Measurements from ENCODE around the gene TRIM5.
"Not testable (repeated sequence)": the region's sequence is repeated elsewhere in the genome, so short reads cannot be mapped to it uniquely, and the experiment has no call there.

The TRIM5 gene

GRCh38 chr11:5698281-5698680 lies 13.4 kb upstream of the TRIM5 start:
- Histone ChIP-seq H2AFZ (ENCODE audit: low read depth, low read length) (no peak overlapping the region), H3K4me3 (ENCODE audit: low read length) (no peak overlapping the region), H3K4me1 (ENCODE audit: insufficient read depth, low read length) (no peaks in the 10 kb centered on the region), H3K36me3 (ENCODE audit: insufficient read depth, low read length) (peaks cover 2% of the 10 kb centered on the region), H3K9me3 (ENCODE audit: low read length) (no peaks in the 10 kb centered on the region), H3K27me3 (ENCODE audit: insufficient read depth, low read length) (no peaks in the 10 kb centered on the region)

- H3K4me1 ChIP-seq (ENCODE audit: insufficient read depth, low read length): no peaks in the 10 kb centered on the region
- no peaks in the 10 kb centered on the region for H3K27me3 ChIP-seq (ENCODE audit: insufficient read depth, low read length)
- peaks cover 2% of the 10 kb centered on the region for H3K36me3 ChIP-seq (ENCODE audit: insufficient read depth, low read length)
- H2AFZ ChIP-seq (ENCODE audit: low read depth, low read length): no peak overlapping the region
- no peaks in the 10 kb centered on the region for H3K9me3 ChIP-seq (ENCODE audit: low read length)
- H3K4me3 ChIP-seq (ENCODE audit: low read length): no peak overlapping the region
Observed at GRCh38 chr11:5696210-5696609, 11.3 kb upstream of the TRIM5 start.

- Histone ChIP-seq H3K4me3 (ENCODE audit: low read length) (no peak overlapping the region), H2AFZ (ENCODE audit: low read depth, low read length) (no peak overlapping the region), H3K27me3 (ENCODE audit: insufficient read depth, low read length) (no peaks in the 10 kb centered on the region), H3K9me3 (ENCODE audit: low read length) (no peaks in the 10 kb centered on the region), H3K4me1 (ENCODE audit: insufficient read depth, low read length) (peaks cover 4% of the 10 kb centered on the region), H3K36me3 (ENCODE audit: insufficient read depth, low read length) (peaks cover 2% of the 10 kb centered on the region)
Observed at GRCh38 chr11:5695580-5695979, 10.7 kb upstream of the TRIM5 start.

- H3K36me3 ChIP-seq (ENCODE audit: insufficient read depth, low read length): peaks cover 2% of the 10 kb centered on the region
- no peak overlapping the region for H2AFZ ChIP-seq (ENCODE audit: low read depth, low read length)
- no peaks in the 10 kb centered on the region for H3K9me3 ChIP-seq (ENCODE audit: low read length)
- H3K27me3 ChIP-seq (ENCODE audit: insufficient read depth, low read length): no peaks in the 10 kb centered on the region
- peaks cover 12% of the 10 kb centered on the region for H3K4me1 ChIP-seq (ENCODE audit: insufficient read depth, low read length)
- H3K4me3 ChIP-seq (ENCODE audit: low read length): no peak overlapping the region
Observed at GRCh38 chr11:5694642-5695041, 9.8 kb upstream of the TRIM5 start.

GRCh38 chr11:5691964-5692361 lies 7.1 kb upstream of the TRIM5 start:
- no peak overlapping the region for H3K4me3 ChIP-seq (ENCODE audit: low read length)
- H3K9me3 ChIP-seq (ENCODE audit: low read length): no peaks in the 10 kb centered on the region

GRCh38 chr11:5691238-5691963 lies 6.5 kb upstream of the TRIM5 start:
- not testable (repeated sequence) for H3K4me3 ChIP-seq (ENCODE audit: low read length)

More at GRCh38 chr11:5691964-5692361, 7.1 kb upstream of the TRIM5 start:
- Histone ChIP-seq H3K27me3 (ENCODE audit: insufficient read depth, low read length) (no peaks in the 10 kb centered on the region), H3K36me3 (ENCODE audit: insufficient read depth, low read length) (no peaks in the 10 kb centered on the region), H2AFZ (ENCODE audit: low read depth, low read length) (no peak overlapping the region), H3K4me1 (ENCODE audit: insufficient read depth, low read length) (peaks cover 14% of the 10 kb centered on the region)

GRCh38 chr11:5690736-5691135 lies 5.9 kb upstream of the TRIM5 start:
- Histone ChIP-seq H3K36me3 (ENCODE audit: insufficient read depth, low read length) (no peaks in the 10 kb centered on the region), H3K27me3 (ENCODE audit: insufficient read depth, low read length) (no peaks in the 10 kb centered on the region), H2AFZ (ENCODE audit: low read depth, low read length) (no peak overlapping the region), H3K4me1 (ENCODE audit: insufficient read depth, low read length) (peaks cover 14% of the 10 kb centered on the region), H3K4me3 (ENCODE audit: low read length) (peak overlapping the region; percentile 39), H3K9me3 (ENCODE audit: low read length) (no peaks in the 10 kb centered on the region)

More at GRCh38 chr11:5691238-5691963, 6.5 kb upstream of the TRIM5 start:
- H3K27me3 ChIP-seq (ENCODE audit: insufficient read depth, low read length); H3K36me3 ChIP-seq (ENCODE audit: insufficient read depth, low read length); H2AFZ ChIP-seq (ENCODE audit: low read depth, low read length); H3K9me3 ChIP-seq (ENCODE audit: low read length): not testable (repeated sequence)
- H3K4me1 ChIP-seq (ENCODE audit: insufficient read depth, low read length): peaks cover 14% of the 10 kb centered on the region

GRCh38 chr11:5690216-5690615 lies 5.3 kb upstream of the TRIM5 start:
- H3K27me3 ChIP-seq (ENCODE audit: insufficient read depth, low read length): no peaks in the 10 kb centered on the region
- peak overlapping the region; percentile 39 for H3K4me3 ChIP-seq (ENCODE audit: low read length)
- H3K4me1 ChIP-seq (ENCODE audit: insufficient read depth, low read length): peaks cover 14% of the 10 kb centered on the region
- peak overlapping the region; percentile 92 for H2AFZ ChIP-seq (ENCODE audit: low read depth, low read length)
- H3K9me3 ChIP-seq (ENCODE audit: low read length): no peaks in the 10 kb centered on the region
- no peaks in the 10 kb centered on the region for H3K36me3 ChIP-seq (ENCODE audit: insufficient read depth, low read length)

- peak within 1 kb of the TSS; percentile 92 for H2AFZ ChIP-seq (ENCODE audit: low read depth, low read length)
- no peaks in the 10 kb centered on the region for H3K36me3 ChIP-seq (ENCODE audit: insufficient read depth, low read length)
- peaks cover 14% of the 10 kb centered on the region for H3K4me1 ChIP-seq (ENCODE audit: insufficient read depth, low read length)
- peak within 1 kb of the TSS; percentile 39 for H3K4me3 ChIP-seq (ENCODE audit: low read length)
- no peaks in the 10 kb centered on the region for H3K27me3 ChIP-seq (ENCODE audit: insufficient read depth, low read length)
- no peaks in the 10 kb centered on the region for H3K9me3 ChIP-seq (ENCODE audit: low read length)
Observed at GRCh38 chr11:5689551-5689983, 4.7 kb upstream of the TRIM5 start, which contains the start of gene TRIM22. Gene TRIM22, plus strand, starts transcription at chr11:5689790. Its CDS starts 6,443 bp downstream, at chr11:5696233.

- Histone ChIP-seq H3K9me3 (ENCODE audit: low read length) (no peaks in the 10 kb centered on the region), H3K36me3 (ENCODE audit: insufficient read depth, low read length) (no peaks in the 10 kb centered on the region), H3K27me3 (ENCODE audit: insufficient read depth, low read length) (no peaks in the 10 kb centered on the region), H3K4me3 (ENCODE audit: low read length) (no peak overlapping the region), H2AFZ (ENCODE audit: low read depth, low read length) (no peak overlapping the region), H3K4me1 (ENCODE audit: insufficient read depth, low read length) (peaks cover 18% of the 10 kb centered on the region)
Observed at GRCh38 chr11:5688482-5688881, 3.6 kb upstream of the TRIM5 start.

- Histone ChIP-seq H3K4me3 (ENCODE audit: low read length) (no peak overlapping the region), H2AFZ (ENCODE audit: low read depth, low read length) (no peak overlapping the region), H3K36me3 (ENCODE audit: insufficient read depth, low read length) (no peaks in the 10 kb centered on the region), H3K27me3 (ENCODE audit: insufficient read depth, low read length) (no peaks in the 10 kb centered on the region), H3K9me3 (ENCODE audit: low read length) (no peaks in the 10 kb centered on the region), H3K4me1 (ENCODE audit: insufficient read depth, low read length) (peaks cover 18% of the 10 kb centered on the region)
Observed at GRCh38 chr11:5686426-5686825, 1.6 kb upstream of the TRIM5 start.

- peaks cover 5% of the 10 kb centered on the region for H3K4me1 ChIP-seq (ENCODE audit: insufficient read depth, low read length)
- H3K4me3 ChIP-seq (ENCODE audit: low read length): peak overlapping the region; percentile 75
- H3K9me3 ChIP-seq (ENCODE audit: low read length): peaks cover 8% of the 10 kb centered on the region
- H3K36me3 ChIP-seq (ENCODE audit: insufficient read depth, low read length): peaks cover 14% of the 10 kb centered on the region
- H3K27me3 ChIP-seq (ENCODE audit: insufficient read depth, low read length): no peaks in the 10 kb centered on the region
- H2AFZ ChIP-seq (ENCODE audit: low read depth, low read length): peak overlapping the region; percentile 89
Observed at GRCh38 chr11:5684036-5684645, 733 bp downstream of the TRIM5 start.

- H3K4me3 ChIP-seq (ENCODE audit: low read length): peak overlapping the region; percentile 13
- not testable (repeated sequence) for H3K27me3 ChIP-seq (ENCODE audit: insufficient read depth, low read length); H3K4me1 ChIP-seq (ENCODE audit: insufficient read depth, low read length); H2AFZ ChIP-seq (ENCODE audit: low read depth, low read length)
- H3K9me3 ChIP-seq (ENCODE audit: low read length): peaks cover 13% of the 10 kb centered on the region
- peaks cover 19% of the 10 kb centered on the region for H3K36me3 ChIP-seq (ENCODE audit: insufficient read depth, low read length)
Observed at GRCh38 chr11:5683620-5684019, 1.3 kb downstream of the TRIM5 start.

Measured in neuron (in vitro differentiated cells).